HPDE6-E6E7 (cell line): ENCODE measurements around the gene PTPRN.
"Not testable (repeated sequence)": the region's sequence is repeated elsewhere in the genome, so short reads cannot be mapped to it uniquely, and the experiment has no call there.

ENCODE experiments used
- DNase-seq: peaks from one replicate; pipeline ENCODE4 v3.0.0; 2011; ENCODE audit warnings: missing footprints; ENCODE audit errors: extremely low spot score

Gene PTPRN

DNA sequence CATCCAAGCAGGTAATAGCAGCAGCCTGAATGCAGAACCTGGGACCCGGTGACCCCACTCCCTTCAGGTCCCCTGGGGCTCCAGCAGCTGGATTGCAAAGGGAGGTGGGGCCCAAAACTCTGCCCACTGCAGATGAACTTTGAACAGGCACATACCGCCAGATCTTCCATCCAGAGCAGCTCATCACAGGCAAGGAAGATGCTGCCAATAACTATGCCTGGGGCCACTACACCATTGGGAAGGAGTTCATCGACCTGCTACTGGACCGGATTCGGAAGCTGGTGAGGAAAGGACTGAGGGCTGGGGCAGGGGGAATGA lies 39.2 kb downstream of the PTPRN start:
- DNase-seq = no peak

DNA sequence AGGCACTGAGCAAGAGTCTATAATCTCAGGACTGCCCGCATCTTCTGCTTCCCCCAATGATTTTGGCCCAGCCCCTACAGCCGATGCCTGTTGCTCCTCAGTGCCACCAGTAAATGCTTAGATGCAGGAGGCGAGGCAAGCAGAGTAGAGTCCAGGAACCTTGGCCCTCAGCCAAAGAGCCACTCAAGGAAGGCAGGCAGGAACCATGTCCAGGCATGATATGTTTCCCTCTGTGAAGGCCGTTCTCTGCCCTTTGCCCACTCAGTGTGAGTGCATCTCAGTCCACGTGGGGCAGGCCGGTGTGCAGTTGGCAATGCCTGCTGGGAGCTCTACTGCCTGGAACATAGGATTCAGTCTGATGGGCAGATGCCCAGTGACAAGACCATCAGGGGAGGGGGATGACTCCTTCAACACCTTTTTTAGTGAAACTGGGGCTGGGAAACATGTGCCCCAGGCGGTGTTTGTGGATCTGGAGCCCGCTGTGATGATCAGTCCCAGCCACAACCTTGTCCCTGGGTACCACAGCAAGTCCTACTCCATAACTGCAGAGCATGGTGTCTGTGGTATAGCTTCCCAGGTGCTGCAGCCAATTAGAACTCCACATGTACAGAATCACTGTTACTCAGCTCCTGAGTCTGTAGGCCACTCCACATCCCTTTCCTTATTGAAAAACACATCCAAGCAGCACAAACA lies 39.7 kb downstream of the PTPRN start:
- no peak for DNase-seq

DNA sequence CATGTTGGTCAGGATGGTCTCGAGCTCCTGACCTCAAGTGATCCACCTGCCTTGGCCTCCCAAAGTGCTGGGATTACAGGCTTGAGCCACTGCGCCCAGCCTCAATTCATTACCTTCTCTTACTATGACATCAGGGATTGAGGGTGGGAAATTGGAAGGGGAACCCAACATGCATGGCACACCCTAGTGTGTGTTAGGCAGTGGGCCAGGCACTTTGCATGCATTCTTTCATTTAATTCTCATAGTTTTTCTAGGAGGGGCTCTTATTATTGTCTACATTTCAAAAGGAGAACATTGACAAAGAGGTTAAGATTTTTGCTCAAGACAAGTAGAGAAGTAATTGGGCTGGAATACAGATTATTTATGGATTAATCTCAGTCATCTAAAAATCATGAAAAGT lies 40.9 kb downstream of the PTPRN start:
- no peak for DNase-seq

DNA sequence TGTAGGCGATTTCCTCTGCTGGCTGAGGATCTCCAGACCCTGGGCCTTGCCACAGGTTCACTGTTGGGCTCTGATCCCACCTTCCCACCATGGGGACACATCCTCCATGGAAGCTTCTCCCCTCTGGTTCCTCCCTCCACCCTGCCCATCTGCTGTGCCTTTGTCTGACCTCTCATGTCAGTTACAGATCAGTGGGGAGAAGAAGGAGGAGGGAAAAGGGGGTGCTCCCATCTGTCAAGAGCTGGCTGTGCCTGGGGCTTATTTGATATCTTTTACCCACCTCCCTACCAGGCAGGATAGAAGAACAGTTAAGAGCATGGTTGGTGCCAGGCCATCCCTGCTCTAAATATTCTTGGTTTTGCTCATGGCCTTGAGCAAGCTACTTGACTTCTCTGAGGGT lies 42.3 kb downstream of the PTPRN start:
- DNase-seq = no peak

DNA sequence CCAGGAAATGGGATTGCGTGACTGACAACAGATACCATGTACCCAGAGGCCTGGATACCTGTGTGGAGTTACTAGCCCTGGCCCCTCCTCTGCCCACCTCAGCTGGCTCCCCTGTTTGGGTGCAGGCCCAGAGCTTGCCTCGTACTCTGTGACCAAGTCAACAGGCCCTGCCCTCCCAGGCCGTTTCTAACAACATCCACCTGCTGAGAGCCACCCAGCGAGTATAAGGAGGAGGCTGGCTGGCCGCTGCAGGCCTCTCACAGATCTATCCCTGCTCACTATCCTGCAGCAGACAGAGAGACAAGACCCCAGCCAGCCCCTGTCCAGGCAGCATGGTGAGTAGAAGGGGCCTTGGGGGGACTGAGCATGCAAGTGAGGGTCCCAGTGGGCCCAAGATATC lies 43.0 kb downstream of the PTPRN start:
- no peak for DNase-seq

DNA sequence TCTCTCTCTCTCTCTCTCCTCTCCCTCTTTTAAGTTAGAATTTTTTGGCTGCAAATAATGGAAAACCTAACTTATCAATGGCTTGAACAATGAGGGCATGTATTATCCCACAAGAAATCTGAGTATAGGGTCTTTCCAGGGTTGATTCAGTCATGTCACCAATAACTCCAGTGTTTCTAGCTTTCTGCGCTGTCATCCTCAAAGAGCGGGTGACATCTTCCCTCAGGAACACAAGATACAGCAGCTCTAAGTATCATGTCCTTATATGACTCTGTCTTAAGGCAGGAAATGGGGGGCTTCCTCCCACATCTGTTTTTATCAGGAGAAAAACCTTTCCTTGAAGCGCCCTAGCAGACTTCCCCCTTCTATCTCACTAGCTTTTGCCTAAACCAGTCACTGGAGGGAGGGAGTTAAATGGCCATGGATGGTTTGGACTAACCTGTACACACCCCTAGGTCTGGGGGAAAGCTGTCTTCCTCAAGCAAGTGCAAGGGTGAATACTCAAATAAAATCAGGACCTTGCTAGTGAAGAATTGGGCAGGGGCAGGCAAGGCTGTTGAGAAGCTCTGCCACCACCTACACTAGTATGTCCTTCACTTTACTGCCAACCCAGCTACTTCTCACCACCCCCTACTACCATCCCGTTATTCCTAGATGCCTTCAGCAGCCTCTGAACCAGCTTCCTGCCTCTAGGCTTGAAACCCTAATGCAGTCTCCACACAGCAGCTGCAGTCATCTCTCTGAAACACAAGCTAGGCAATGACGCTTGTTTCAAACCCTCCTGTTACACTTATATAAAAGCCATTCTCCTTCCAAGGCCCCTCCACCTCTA lies 48.0 kb downstream of the PTPRN start:
- DNase-seq = no peak

DNA sequence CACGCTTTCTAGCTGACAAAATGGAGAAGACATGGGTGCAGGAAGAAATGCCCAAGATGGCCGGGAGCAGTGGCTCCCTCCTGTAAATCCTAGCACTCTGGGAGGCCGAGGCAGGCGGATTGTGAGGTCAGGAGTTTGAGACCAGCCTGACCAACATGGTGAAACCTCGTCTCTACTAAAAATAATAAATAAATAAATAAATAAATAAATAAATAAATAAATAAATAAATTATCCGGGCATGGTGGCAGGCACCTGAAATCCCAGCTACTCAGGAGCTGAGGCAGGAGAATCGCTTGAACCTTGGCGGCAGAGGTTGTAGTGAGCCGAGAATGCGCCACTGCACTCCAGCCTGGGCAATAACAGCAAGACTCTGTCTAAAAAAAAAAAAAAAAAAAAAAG lies 50.3 kb downstream of the PTPRN start:
- not testable (repeated sequence) for DNase-seq

DNA sequence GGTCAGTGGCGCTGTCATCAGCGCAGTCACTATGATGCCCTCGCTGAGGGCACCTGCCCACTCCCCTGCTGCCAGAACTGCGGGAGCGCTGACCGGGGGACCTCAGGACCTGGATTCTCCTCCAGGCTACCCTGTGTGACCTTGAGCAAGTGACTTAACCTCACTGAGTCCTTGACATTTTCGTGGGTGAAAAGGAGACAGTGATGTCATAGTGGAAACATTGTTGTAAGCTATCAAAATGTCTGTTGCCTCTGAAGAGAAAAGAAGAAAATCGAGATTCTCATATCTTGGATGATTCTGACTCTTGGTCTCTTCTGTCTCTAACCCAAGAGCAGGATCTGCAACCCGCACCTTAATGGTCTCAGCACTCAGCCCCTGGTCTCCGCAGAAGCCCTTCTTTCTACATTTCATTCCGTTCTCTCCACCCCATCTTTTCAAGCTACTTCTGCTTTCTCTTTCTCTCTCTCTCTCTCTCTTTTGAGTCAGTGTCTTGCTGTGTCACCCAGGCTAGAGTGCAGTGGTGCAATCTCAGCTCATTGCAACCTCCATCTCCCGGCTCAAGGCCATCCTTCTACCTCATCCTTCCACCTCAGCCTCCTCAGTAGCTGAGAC lies 54.5 kb downstream of the PTPRN start:
- DNase-seq = no peak

DNA sequence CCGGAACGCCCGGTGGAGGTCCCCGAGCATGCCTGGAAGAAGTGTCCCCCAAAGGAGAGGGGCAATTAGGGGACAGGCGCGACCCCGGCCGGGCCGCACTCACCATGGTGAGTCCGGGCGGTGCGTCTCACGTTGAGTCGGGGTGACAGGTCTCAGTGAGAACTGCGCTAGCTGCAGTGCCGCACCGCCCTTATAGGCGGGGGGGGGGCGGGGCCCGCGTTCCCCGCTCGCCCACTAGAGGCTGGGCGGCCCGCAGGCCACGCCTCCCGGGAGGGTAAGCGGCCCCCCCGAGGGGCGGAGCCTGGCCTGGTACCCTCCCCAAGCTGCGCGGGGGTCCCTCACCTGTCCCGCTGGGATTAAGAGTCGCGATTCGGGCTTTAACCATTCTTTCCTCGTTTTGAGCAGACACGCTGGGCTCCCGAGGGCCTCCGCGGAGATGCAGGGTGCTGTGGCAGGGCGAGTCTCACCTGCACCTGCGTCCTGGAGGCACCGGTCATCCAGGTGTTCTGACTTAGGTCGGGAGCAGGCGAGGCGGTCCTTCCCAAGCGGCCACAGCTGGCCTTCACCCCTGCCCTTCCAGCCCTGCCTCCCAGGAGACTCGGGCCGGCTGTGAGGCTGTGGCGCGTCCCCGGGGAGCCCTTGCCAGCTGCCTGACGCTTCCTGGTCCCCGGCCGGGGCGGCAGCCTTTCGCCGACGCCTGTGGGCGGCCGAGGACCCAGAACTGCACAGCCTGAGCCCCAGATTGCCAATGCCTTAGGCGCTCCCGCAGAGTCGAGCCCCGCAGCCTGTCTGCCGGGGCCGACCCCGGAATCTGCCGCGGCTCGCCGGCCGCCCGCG lies 55.2 kb downstream of the PTPRN start, which contains the start of gene TUBA4A:
TUBA4A (minus strand) TSS at position 166 of the 837 bp plus-strand sequence; CDS start at position 106, 60 bp downstream.
- peak; percentile 90 for DNase-seq

DNA sequence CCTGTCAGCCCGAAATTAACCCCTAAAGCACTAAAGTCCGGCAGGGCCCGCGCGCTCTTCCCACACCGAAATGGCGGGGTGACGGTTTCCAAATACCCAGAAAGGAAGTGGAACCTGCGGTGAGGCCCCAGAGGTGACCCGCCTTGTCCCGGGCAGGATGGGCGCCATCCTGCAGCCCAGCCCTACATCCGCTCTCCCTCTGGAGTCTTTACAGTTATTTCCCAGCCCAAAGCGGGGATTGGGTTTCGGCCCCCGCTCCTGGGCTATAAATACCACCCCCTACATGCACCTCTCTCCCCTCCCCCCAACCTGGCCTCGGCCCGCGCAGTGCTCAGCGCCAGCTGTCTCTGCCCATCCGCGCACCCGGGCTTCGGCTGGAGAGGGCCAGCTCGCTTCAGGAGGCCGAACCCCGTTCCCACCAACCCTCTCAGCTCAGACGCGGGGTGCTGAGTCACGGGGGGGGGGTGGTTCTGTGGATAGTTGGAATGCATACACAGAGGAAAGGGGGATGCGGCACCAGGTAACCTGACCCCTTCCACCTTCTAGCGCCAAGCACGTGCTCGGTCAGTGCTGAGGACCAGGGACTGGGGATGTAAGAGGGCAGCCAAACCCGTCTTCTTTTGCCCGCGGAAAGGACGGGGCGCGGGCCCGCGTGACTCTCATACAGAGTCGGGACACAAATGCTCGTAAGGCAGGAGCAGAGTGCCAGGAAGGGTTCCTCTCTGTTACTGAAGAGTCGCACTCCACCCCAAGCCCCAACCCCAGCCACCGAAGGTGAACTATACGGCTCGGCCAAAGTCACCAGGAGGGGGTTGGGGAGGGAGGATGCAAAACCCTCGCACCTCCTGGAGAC lies 56.1 kb downstream of the PTPRN start, which contains the start of gene TUBA4B:
TUBA4B (plus strand) TSS at position 344 of the 853 bp plus-strand sequence; CDS start at position 509, 165 bp downstream.
- no peak for DNase-seq

DNA sequence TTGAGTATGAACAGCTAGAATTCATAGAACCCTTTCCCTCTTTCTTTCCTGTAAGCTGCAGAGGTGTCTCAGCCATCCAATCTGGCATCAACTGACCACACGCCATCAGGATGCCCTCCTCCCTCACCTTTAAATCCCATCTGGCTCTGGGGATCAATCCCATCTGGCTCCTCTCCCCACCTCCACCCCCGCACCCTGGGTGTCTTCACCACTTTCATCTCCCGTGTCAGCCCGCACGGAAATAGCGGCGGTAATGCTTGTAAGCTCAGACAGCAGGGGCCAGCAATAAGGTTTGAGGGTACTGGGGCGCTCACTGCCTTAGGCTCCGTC lies 56.7 kb downstream of the PTPRN start:
- no peak for DNase-seq

DNA sequence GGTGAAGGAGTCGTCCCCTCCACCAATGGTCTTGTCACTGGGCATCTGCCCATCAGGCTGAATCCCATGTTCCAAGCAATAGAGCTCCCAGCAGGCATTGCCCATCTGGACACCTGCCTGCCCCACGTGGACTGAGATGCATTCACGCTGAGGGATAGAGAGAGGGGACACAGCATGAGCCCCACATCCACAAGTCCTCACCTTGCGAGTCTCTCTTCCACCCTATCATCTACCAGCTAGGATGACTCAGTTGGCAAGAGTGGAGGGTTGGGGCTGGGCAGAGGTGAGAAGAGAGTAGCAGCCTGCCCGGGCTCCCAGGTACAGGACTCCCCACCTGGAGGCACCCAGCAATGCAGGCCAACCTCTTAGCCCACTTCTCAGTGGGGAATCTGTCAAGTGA lies 57.1 kb downstream of the PTPRN start:
- no peak for DNase-seq

DNA sequence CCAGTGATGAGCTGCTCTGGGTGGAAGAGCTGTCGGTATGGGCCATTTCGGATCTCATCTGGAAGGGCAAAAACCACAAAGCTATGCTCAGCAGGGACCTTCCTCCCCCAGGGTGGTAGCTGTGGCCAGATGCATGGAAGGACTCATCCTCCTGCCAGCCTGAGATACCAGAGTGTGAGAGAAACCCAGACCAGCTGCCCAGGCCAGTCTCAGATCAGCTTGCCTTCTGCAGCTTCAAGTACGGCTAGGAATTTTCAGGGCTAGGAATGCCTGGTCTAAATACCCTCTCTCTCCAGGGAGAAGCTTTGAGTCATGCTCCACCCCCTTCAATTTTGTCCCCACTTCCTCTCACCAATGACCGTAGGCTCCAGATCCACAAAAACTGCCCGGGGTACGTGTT lies 57.5 kb downstream of the PTPRN start:
- no peak for DNase-seq

DNA sequence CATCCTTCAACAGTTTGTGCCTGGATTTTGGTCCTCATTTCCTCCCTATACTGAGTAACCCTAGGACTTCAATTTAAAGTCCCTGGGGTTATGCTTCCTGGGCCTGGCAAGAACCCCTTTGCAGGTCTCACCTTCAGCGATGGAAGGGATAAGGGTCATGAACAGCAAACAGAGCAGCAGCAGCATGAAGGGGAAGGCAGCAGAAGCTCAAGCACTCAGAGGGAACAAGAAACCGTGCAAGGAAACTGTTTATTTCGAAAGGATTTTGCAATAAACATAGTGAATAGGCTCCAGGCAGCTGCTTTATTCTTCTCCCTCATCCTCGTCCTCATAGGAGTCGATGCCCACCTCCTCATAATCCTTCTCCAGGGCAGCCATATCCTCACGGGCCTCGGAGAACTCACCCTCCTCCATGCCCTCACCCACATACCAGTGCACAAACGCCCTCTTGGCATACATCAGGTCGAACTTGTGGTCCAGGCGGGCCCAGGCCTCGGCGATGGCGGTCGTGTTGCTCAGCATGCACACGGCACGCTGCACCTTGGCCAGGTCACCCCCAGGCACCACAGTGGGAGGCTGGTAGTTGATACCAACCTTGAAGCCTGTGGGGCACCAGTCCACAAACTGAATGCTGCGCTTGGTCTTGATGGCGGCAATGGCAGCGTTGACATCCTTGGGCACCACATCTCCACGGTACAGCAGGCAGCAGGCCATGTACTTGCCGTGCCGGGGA lies 59.0 kb downstream of the PTPRN start:
- no peak for DNase-seq

DNA sequence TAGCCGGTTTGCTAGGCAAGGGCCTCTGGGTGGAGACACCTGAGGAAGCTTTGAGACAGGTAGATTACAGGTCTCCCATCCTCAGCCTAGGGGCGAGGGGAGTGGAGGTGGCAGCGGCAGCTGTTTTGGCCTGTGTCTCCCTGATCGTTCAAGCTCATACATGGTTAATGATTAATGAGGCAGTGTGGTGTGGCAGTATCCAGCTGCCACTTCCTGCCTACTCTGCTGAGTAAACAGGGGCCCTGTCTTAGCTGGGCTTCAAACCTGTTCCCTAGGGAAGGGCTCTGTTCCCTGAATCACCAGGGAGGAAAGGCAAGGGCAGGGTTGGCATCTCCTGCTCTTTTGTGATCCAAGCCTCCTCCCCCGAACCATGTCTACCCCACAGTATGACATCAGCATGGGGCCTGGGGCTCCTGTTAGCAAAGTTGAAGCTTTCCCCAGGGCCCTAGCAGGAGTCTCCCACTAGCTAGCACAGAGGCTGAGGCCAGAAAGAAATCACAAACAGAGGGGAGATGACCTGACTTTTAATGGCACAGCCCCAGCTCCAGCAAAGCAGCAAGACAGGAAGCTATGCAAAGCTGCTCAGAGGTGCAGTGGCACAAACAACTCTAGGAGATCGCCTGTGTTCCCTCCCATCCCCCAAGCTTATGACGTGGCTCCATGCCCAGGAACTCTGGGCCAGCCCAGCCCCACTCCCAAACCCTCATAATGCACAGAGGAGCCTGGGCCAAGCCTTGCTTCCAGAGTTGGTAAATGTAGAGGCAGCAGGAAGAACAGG lies 59.8 kb downstream of the PTPRN start:
- DNase-seq = peak; percentile 90

DNA sequence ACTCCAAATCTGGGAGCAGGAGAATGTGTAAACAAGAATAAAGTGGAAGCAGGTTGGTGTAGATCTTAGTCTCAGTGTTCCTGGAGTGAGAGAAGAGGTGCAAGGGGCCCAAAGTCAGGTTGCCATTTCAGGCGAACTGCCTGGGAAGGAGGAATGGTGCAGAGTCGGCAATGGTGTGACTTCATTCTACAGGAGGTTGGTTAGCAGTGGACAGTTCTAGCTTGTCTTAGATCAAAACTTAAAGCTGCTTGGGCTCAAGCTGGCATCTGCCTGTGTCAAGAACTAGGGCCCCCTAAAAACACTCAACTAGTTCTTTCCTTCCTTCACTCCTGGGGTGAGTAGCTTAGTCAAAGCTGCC lies 60.4 kb downstream of the PTPRN start:
- no peak for DNase-seq

DNA sequence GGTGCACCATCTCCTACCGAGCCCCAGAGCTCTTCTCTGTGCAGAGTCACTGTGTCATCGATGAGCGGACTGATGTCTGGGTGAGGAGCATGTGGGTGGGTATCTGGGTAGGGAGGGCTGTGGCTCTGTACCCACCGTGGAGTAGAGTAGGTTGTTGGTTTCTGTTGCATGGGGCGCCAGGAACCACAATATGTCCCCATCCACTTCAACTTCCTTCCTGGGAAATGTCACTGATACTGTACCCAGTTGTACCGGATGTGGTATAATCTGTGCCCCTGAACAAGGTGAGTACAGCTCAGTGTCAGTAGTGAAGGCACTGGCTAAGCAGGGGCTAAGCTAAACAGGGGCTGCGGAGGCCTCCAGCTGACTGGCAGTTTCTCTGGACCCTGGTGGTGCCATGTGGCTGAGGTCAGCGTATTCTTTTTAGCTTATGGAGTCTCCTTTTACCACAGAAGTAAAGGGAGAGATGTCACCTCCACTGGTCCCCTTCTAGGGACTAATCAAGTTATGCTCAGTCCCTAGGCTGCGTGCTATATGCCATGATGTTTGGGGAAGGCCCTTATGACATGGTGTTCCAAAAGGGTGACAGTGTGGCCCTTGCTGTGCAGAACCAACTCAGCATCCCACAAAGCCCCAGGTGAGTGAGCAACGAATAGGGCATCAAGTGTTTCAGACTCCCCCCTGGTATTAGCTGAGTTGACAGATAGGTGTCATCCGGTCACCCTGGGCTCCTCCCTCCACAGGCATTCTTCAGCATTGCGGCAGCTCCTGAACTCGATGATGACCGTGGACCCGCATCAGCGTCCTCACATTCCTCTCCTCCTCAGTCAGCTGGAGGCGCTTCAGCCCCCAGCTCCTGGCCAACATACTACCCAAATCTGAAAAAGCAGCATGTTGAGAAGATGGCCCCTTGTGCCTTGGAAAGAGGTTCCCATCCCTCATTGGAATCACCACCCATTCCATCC lies 61.2 kb downstream of the PTPRN start:
- no peak for DNase-seq

DNA sequence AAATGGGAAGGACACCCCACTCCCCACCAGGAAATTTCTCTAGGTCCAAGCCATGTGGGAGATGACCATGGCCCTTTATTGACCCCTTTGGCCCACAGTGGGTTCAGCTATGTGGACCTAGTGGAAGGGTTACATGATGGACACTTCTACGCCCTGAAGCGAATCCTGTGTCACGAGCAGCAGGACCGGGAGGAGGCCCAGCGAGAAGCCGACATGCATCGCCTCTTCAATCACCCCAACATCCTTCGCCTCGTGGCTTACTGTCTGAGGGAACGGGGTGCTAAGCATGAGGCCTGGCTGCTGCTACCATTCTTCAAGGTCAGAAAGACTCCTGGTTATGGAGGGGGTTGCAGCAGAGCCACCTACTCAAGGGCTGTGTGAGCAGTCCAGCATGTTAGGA lies 62.6 kb downstream of the PTPRN start:
- no peak for DNase-seq

DNA sequence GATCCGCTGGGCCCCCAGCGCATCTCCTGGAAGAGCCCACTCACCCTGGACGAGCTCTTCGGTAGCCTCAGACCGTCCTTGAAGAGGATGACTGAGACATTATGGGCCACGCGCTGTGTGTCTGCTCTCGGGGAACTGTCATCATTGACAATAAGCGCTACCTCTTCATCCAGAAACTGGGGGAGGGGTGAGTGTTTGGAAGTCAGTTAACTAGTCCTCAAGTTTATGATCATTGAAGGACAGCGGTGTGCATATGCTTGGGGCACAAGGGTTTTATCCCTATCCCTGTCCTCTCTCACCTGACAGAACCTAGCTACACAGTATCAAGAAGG lies 63.3 kb downstream of the PTPRN start:
- no peak for DNase-seq
